ENCODE measurements around the gene HERC6.

- no peak for TF ChIP-seq RFX5 (IDR thresholded peaks at IDR 0.05; ENCODE audit: borderline replicate concordance, low read depth, low read length)
- TF ChIP-seq E2F6 (IDR thresholded peaks at IDR 0.05): no peak
- no peak for TF ChIP-seq CHD2 (IDR thresholded peaks at IDR 0.05; ENCODE audit: low read length)
- TF ChIP-seq EZH2 (IDR thresholded peaks at IDR 0.05; ENCODE audit: low read depth, low read length, severe bottlenecking): no peak
- TF ChIP-seq ATF3 (IDR thresholded peaks at IDR 0.05; ENCODE audit: insufficient read depth, low read depth, low read length): no peak
- TF ChIP-seq, protein P1, sequence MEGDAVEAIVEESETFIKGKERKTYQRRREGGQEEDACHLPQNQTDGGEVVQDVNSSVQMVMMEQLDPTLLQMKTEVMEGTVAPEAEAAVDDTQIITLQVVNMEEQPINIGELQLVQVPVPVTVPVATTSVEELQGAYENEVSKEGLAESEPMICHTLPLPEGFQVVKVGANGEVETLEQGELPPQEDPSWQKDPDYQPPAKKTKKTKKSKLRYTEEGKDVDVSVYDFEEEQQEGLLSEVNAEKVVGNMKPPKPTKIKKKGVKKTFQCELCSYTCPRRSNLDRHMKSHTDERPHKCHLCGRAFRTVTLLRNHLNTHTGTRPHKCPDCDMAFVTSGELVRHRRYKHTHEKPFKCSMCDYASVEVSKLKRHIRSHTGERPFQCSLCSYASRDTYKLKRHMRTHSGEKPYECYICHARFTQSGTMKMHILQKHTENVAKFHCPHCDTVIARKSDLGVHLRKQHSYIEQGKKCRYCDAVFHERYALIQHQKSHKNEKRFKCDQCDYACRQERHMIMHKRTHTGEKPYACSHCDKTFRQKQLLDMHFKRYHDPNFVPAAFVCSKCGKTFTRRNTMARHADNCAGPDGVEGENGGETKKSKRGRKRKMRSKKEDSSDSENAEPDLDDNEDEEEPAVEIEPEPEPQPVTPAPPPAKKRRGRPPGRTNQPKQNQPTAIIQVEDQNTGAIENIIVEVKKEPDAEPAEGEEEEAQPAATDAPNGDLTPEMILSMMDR (IDR thresholded peaks at IDR 0.05; ENCODE audit: control extremely low read depth in 1 of 3, insufficient read depth in 1 of 3, low read depth in 1 of 3, low read length in 3 of 3): no peak
- TF ChIP-seq GTF2F1 (IDR thresholded peaks at IDR 0.05; ENCODE audit: borderline replicate concordance, low read depth, low read length): no peak
- no peak for TF ChIP-seq SIRT6 (IDR thresholded peaks at IDR 0.05; ENCODE audit: low read length)
- TF ChIP-seq KDM5A (IDR thresholded peaks at IDR 0.05; ENCODE audit: low read length): no peak
- TF ChIP-seq POLR2A (IDR thresholded peaks at IDR 0.05; ENCODE audit: control extremely low read depth in 1 of 2, low read depth in 2 of 2, low read length in 2 of 2): no peak
Measured at GRCh38 chr4:88422403-88422802, 43.8 kb downstream of the HERC6 start.

Data from H1 (cell line).